H7 (cell line): ENCODE measurements around the gene CEP152. TPM values are rescaled to one million over a fixed set of nuclear protein-coding genes. Genes with fewer than 3 reads are reported as not detected.

Experiments used
- DNase-seq: peaks from one replicate; pipeline ENCODE4 v3.0.0; 2012
- H3K27me3 ChIP-seq: 2 replicates; pipeline ENCODE4 v1.6.0; 2011; ENCODE audit warnings: mild to moderate bottlenecking, low read length; ENCODE audit not compliant: control insufficient read depth, insufficient read depth
- H3K36me3 ChIP-seq: replicated peaks from 2 replicates; pipeline ENCODE4 v1.5.1; 2011; ENCODE audit warnings: low read length; ENCODE audit not compliant: control insufficient read depth, insufficient read depth
- H3K4me3 ChIP-seq: 2 replicates; pipeline ENCODE4 v1.5.1; 2011; ENCODE audit warnings: low read depth, mild to moderate bottlenecking, control low read depth, low read length, moderate library complexity; ENCODE audit not compliant: insufficient read depth
- total RNA-seq: library from RNA; depleted of rRNA; stranded (reverse); fragments of >200 nt; shearing (Covaris generic); gene quantifications from 2 replicates; pipeline ENCODE4 v1.2.3, GENCODE V29; 2014

CEP152 gene
- total RNA-seq, 1 experiment from 2014 or later = 5.5 TPM

DNA sequence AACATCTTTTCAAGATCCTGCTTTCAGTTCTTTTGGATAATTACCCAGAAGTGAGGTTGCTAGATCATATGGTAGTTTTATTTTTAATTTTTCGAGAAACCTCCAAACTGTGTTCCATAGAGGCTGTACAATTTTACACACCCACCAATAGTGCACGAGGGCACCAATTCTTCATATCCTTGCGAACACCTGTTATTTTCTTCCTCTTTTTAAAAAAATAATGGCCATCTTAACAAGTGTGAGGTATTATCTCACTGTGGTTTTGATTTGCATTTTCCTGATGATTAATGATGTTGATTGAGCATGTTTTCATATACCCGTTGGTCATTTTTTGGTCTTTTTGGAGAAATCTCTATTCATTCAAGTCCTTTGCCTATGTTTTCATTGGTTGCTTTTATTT is 17.6 kb upstream of the CEP152 start:
- Histone ChIP-seq H3K36me3 (no peaks in the 10 kb centered on the region), H3K27me3 (no peaks in the 10 kb centered on the region), H3K4me3 (no peak overlapping the region)
- no peak for DNase-seq

DNA sequence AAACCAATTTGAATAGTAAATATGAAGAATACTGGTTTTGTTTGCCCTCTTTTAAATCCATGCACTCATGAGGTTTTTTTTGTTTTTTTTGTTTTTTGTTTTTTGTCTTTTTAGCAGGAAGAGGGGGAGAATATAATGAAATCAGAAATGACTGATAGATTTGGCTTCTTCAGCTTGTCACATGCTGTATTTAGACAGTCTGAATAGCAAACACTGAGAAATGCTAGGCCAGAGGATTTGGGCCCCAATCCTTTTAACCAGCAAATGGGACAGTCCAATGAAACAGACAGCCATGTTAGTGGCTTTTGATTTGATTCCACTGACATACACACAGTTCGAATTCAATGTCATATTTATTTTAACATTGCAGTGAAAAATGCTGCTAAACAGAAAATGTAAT is 14.2 kb upstream of the CEP152 start:
- Histone ChIP-seq H3K36me3 (no peaks in the 10 kb centered on the region), H3K4me3 (no peak overlapping the region), H3K27me3 (no peaks in the 10 kb centered on the region)
- DNase-seq = no peak

DNA sequence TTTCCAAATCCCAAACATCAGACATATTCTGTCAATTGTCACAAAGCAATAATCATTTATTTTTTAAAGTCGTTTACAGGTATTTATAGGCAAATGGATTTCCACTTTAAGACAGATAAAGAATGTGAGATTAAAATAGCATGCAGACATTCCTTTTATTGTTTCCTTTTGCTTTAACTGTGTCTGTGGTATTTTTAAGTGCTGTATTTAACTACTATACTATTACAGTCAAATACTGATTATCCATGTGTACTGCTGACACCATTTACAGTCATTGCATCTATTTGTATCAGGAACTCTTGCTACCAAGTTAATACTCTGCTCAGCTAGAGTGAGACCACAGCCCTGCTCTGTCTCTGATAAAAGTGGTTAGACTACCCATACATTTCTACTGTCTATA is 12.8 kb upstream of the CEP152 start:
- no peak for DNase-seq
- H3K27me3 ChIP-seq = no peaks in the 10 kb centered on the region
- H3K4me3 ChIP-seq = no peak overlapping the region
- no peaks in the 10 kb centered on the region for H3K36me3 ChIP-seq

DNA sequence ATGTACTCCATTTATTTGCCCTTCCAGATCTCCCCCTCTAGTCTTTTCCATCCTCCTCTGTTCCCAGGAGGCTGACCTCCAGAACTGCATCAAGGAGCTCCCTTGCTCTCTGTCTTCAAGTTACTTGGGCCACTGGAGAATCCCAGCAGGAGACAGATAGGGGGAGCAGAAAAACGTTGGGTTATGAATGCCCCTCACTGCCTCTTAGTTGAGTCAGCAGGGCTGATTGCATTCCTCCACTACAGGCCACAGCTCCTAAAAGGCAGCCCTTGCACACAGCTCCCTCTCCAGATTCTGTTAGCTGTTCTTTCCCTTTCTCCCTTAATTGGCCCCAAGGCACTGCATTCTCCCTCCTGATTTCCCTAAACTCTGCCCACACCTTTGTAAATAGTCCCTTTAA is 12.4 kb upstream of the CEP152 start:
- H3K27me3 ChIP-seq = no peaks in the 10 kb centered on the region
- no peak overlapping the region for H3K4me3 ChIP-seq
- no peaks in the 10 kb centered on the region for H3K36me3 ChIP-seq
- DNase-seq = peak; percentile 31

DNA sequence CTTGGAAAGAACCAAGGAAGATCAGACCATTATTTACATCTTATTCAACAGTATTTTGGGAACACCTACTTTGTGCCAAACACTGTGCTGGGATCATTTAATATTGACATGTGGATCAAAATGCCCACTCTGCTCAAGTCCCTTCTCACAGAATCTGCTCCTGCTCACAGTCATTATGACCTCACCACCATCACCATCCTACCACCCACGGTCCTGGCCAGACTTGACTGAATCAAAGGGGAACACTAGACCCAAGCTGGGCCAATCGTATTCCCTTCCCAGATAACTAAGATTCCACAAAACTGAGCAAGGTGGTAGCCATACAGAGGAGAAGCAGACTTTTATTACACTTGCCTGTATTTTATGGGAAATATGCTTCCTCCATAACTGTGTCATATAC is 3.4 kb upstream of the CEP152 start:
- H3K4me3 ChIP-seq = no peak overlapping the region
- no peaks in the 10 kb centered on the region for H3K36me3 ChIP-seq
- DNase-seq = no peak
- no peaks in the 10 kb centered on the region for H3K27me3 ChIP-seq

DNA sequence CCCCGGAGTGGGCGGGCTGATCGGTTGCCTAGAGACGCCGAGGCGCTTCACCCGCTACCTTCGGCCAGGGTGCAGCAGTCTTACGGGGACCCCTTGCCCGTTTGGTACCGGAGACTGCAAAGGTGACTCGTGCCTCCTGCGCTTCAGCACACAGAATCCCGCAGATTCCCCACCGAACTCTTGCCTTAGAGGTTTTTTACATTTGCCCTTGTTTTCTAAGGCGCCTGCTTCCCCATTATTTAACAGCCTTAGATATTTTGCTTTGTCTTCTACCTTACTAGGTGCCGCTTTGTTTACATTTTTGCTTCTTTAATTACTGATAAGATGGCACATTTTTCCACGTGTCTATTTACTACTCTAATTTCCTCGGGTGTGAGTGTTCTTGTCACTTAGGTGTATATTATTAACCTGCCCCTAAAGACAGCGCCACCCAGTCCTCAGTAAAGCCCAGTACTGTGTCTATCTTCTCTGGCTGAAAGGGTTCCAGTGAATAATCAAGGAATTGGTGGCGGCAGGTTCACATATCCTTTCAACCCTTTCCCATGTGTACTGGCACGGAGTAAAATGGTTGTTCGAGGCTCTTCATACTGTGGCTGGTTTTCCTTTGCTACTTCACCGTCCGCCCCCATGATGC is 573 bp upstream of the CEP152 start:
- Histone ChIP-seq H3K36me3 (no peaks in the 10 kb centered on the region), H3K4me3 (peak overlapping the region; percentile 47), H3K27me3 (no peaks in the 10 kb centered on the region)
- DNase-seq = no peak

DNA sequence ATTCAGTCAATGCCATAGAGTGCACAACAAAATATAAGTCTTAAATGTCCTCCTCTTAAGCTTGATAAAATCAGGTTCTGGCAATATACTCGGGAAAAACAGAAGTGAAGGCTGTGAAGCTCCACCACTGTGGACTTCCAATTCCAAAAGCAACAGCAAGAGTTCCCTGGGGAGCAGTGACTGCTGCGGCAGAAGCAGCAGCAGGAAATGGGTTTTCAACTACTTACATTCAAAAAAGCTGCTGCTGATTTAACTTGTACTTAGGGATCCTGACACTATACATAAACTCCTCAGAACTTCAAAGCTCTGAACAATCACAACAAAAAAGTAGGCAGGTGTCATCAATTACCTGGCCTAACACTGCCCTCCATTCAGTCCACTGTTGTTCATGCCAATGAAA is 4.7 kb downstream of the CEP152 start:
- Histone ChIP-seq H3K4me3 (no peak overlapping the region), H3K36me3 (no peaks in the 10 kb centered on the region), H3K27me3 (no peaks in the 10 kb centered on the region)
- no peak for DNase-seq

DNA sequence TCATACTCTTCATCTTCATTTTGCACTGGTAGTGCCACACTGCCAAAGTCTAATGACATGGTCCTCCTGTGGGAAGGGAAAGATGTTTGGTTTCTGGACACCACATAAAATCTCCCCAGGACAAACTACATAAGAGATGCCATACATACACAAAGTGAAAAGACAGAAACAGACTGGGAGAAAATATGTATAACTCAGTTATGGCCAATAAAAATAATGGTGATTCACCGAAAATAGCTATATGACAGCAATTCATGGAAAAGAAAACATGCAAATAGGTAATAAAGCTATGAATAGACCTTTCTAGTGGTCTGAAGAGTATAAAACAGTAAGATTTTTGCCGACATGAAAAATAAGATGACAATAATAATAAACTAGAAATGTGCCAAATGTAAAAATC is 5.3 kb downstream of the CEP152 start:
- Histone ChIP-seq H3K27me3 (no peaks in the 10 kb centered on the region), H3K4me3 (no peak overlapping the region), H3K36me3 (no peaks in the 10 kb centered on the region)
- no peak for DNase-seq

DNA sequence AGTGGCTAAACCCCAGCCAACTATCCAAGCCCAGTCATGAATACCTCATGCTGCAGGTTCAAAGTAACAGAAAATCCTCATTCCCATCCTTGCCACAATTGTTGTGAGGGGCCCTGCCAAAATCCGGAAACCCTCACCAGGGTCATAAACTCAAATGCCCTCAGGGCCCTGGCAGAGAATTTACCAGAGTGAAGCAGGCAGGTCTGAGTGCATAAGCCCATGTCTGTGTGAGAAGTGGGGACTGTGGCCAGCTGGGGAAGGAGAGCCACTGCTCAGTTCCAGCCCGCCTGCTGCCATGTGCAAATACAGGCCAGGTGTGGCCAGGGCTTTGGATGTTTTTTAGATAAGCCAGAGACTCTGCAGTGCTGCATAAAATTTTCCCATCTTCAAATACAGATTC is 7.0 kb downstream of the CEP152 start:
- Histone ChIP-seq H3K4me3 (no peak overlapping the region), H3K36me3 (no peaks in the 10 kb centered on the region), H3K27me3 (no peaks in the 10 kb centered on the region)
- no peak for DNase-seq

DNA sequence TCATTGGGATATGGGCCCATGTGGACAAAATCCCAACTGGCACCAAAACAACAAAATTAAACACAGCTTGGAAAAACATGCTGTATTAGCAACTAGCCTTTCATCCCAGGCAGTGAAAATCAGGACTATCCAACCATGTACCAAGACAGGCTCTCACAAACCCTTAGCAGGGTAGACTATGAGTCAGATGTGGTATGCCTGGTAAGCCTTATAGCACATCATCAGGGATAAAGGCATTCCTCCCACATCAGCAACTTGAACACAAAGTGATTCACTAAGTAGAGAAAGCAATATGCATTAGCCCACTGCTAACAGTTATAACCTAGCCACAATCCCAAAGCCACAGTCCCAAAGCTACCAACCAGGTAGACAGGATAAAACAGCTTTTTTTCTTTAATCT is 8.0 kb downstream of the CEP152 start:
- H3K27me3 ChIP-seq = no peaks in the 10 kb centered on the region
- H3K36me3 ChIP-seq = no peaks in the 10 kb centered on the region
- H3K4me3 ChIP-seq = no peak overlapping the region
- no peak for DNase-seq

DNA sequence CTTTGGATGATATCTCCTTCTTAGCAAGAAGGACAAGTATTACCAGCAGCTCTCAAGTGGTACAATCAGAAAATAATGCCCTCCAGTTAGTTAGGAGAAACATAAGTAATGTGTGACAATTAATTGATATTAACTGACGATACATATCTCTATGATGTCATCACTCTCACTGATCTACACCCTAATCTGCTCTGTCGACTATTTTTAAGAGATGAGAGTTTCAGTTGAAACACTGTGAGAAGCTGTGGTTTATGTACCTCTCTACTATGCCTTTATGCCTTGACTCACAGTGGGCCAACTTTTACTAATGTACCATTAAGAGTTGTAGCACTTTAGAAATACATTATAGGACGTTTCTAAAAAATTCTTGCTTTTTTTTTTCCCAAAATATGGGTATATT is 8.6 kb downstream of the CEP152 start:
- H3K27me3 ChIP-seq = no peaks in the 10 kb centered on the region
- no peak for DNase-seq
- no peak overlapping the region for H3K4me3 ChIP-seq
- no peaks in the 10 kb centered on the region for H3K36me3 ChIP-seq

DNA sequence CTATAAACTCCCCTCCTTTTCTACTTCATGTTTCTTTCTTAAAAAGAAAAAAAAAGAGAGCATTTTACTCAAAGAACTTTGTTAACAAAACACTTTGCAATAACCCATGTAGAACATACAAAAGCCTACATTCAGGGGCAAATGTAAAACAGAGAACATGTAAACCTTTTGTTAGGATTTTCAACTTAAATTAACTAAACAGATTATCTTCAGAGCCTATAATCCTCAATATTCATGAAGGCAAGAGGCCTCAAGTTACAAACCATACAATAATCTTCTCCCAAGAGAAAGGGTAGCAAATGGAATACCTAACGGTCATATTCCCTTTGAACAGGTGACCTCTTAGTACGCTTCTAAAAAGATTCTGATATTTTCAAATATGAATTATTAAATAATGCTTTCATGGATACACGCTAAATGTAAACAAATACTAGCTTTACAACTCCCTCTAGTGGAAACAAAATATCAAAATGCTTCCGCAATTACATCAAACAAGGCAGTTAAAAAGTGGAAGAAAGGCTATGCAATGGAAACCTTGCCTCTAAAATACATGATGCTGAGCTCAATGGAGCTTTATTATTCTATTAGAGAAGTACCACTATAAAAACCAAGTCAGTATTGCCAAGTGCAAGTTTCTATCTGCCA is 9.9 kb downstream of the CEP152 start:
- Histone ChIP-seq H3K27me3 (no peaks in the 10 kb centered on the region), H3K36me3 (no peaks in the 10 kb centered on the region), H3K4me3 (no peak overlapping the region)
- DNase-seq = no peak

DNA sequence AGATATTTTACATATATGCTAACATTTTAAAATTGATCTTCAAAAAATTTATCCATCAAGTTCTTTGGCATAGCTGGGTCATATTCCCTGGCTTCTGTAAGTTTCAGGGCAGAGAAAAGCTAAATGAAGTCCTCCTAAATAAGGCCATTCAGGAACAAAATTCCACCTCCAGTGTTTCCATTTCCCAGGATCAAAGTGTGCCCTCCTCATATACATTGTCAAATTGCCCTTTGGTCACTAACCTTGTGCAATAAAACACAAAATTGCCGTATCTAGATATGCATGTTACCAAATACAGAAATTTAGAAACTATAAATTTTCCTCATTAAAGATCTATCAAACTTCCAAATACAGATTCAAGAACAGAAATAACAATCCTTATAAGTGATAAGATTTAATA is 10.6 kb downstream of the CEP152 start:
- Histone ChIP-seq H3K4me3 (no peak overlapping the region), H3K27me3 (no peaks in the 10 kb centered on the region), H3K36me3 (no peaks in the 10 kb centered on the region)
- no peak for DNase-seq

DNA sequence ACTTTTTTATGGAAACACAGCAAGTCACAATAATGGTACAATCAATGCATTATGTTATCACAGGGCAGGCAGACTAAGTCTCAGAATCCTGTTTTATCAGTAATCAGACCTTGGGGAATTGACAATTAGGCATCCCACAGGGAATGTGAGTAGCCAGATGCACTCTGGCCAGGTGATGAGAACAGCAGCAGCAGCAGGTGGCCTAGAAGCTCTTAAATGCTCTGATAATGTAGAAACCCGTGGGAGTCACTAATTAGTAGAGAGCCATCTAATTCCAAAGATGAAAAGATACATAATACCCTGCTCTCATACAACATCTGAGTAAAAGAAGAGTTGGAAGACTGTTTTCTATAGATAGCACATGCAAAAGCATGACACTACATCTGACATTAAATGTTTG is 12.6 kb downstream of the CEP152 start:
- DNase-seq = peak; percentile 37
- no peaks in the 10 kb centered on the region for H3K27me3 ChIP-seq
- H3K36me3 ChIP-seq = no peaks in the 10 kb centered on the region
- H3K4me3 ChIP-seq = no peak overlapping the region

DNA sequence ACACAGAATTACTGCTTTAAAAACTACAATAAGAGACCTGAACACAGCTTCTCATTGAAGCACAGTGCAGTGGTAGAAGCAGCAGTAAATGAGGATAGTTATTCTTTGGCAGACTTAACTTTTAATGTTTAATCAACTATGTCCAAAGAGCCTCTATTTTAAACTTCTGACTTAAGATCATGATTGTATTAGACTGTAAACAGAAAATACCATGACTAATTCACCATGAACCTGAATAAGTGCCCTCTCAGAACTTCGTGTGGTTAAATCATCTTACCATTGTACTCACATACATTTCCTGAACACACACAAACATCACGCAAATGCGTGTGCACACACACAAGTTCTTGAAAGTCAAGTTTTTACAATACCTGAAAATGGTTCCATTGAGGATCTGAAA is 13.9 kb downstream of the CEP152 start:
- Histone ChIP-seq H3K4me3 (no peak overlapping the region), H3K36me3 (peaks cover 3% of the 10 kb centered on the region), H3K27me3 (no peaks in the 10 kb centered on the region)
- no peak for DNase-seq

DNA sequence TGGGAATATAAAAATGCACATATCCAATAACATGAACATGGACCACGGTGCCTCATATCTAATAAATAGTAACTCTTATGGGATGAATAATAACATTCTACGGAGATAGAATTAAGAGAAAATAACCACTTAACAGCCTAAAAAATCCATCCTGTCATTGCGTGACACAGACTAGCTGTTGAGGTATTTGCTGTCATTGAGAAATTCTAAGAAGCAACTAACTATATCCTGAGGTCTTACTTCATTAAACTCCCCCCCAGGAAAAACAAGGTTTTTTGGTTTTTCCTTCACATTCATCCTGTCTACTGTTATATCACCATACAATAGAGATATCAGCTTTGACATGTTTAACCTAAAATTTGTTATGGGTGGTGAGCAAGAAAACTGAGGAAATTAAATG is 14.3 kb downstream of the CEP152 start:
- no peaks in the 10 kb centered on the region for H3K27me3 ChIP-seq
- H3K4me3 ChIP-seq = no peak overlapping the region
- peaks cover 3% of the 10 kb centered on the region for H3K36me3 ChIP-seq
- DNase-seq = no peak
